Breast epithelium (tissue), 4 donors: ENCODE results near the gene GNPTG. TPM values are rescaled to one million over a fixed set of nuclear protein-coding genes. Genes with fewer than 3 reads are reported as not detected.

ENCODE experiments used
- DNase-seq, 2 donors: peaks; one replicate each; pipeline ENCODE4 v3.0.0-alpha.2; 2019; ENCODE audit warnings: low spot score in 2 of 2
- H3K27ac ChIP-seq, 2 donors: fragments of 200-600 bp; sonication (generic) in 1 of 2; one replicate each; pipeline ENCODE4 v1.5.1; 2016 to 2019; ENCODE audit warnings: mild to moderate bottlenecking in 1 of 2
- H3K27me3 ChIP-seq, 2 donors: fragments of 200-600 bp; sonication (generic) in 1 of 2; one replicate each; pipeline versions ENCODE4 v1.5.1 to v1.6.0; 2017 to 2019; ENCODE audit warnings: control low read depth in 1 of 2, mild to moderate bottlenecking in 1 of 2
- H3K36me3 ChIP-seq: fragments of 200-600 bp; one replicate; pipeline ENCODE4 v1.5.1; 2019
- H3K4me1 ChIP-seq, 2 donors: fragments of 200-600 bp; sonication (generic); one replicate each; pipeline ENCODE4 v1.5.1; 2016 to 2019; ENCODE audit warnings: control low read depth in 1 of 2
- H3K4me3 ChIP-seq, 3 donors: fragments of 200-600 bp; sonication (generic); 1 replicate in 2 of 3; 2 replicates in 1 of 3; pipeline ENCODE4 v1.5.1; 2016 to 2019; ENCODE audit warnings: mild to moderate bottlenecking in 3 of 3, moderate library complexity in 2 of 3
- H3K9me3 ChIP-seq, 2 donors: fragments of 200-600 bp; sonication (generic) in 1 of 2; one replicate each; pipeline ENCODE4 v1.5.1; 2016 to 2019; ENCODE audit warnings: control low read depth in 1 of 2
- CTCF ChIP-seq, 3 donors: fragments of 450-650 bp; IDR thresholded peaks; one replicate each; pipeline ENCODE4 v1.5.1; 2016 to 2017; ENCODE audit warnings: antibody characterized with exemption in 3 of 3, mild to moderate bottlenecking in 3 of 3, moderate library complexity in 3 of 3
- POLR2A ChIP-seq: fragments of 450-650 bp; IDR thresholded peaks from one replicate; pipeline ENCODE4 v1.6.1; 2016; ENCODE audit warnings: antibody characterized with exemption, mild to moderate bottlenecking, moderate library complexity
- POLR2AphosphoS5 ChIP-seq, 3 donors: sonication (generic); formaldehyde crosslinking; IDR thresholded peaks; one replicate each; pipeline ENCODE4 v1.6.1; 2017; ENCODE audit warnings: antibody characterized with exemption in 3 of 3
- intact Hi-C: fragments of 100-400 bp; cut with DNase I; formaldehyde crosslinking; loops from one replicate; pipeline ENCODE4 v1.15.1; 2023; ENCODE audit warnings: low total_unique reads
- total RNA-seq, 3 donors: library from RNA; depleted of rRNA; stranded (reverse); fragments of >200 nt; gene quantifications; one replicate each; pipeline ENCODE4 v1.1.0, GENCODE V29; 2016

GNPTG gene
- total RNA-seq, 3 donors from 2014 or later = 50.5 to 89.3 (median 58.4) TPM

GRCh38 chr16:1375298-1375640, 23.5 kb downstream of the GNPTG start:
- H3K27ac ChIP-seq = no peak overlapping the region
- H3K9me3 ChIP-seq = no peaks in the 10 kb centered on the region
- intact Hi-C loops = no loop called here
- H3K4me3 ChIP-seq = no peak overlapping the region
- peaks cover 0 to 6% of the 10 kb centered on the region in 2 donors for H3K4me1 ChIP-seq
- DNase-seq = no peak
- TF ChIP-seq POLR2AphosphoS5 (IDR thresholded peaks at IDR 0.05) = no peak
- H3K27me3 ChIP-seq = no peaks in the 10 kb centered on the region
- H3K36me3 ChIP-seq = no peaks in the 10 kb centered on the region

GRCh38 chr16:1375741-1376410, 24.1 kb downstream of the GNPTG start:
- intact Hi-C loops = no loop called here

GRCh38 chr16:1377406-1378010, 25.8 kb downstream of the GNPTG start:
- Histone ChIP-seq H3K27ac (no peak overlapping the region), H3K9me3 (no peaks in the 10 kb centered on the region), H3K4me1 (peaks cover 0 to 6% of the 10 kb centered on the region in 2 donors), H3K36me3 (peaks cover 7% of the 10 kb centered on the region), H3K27me3 (no peaks in the 10 kb centered on the region), H3K4me3 (no peak overlapping the region)
- TF ChIP-seq CTCF (IDR thresholded peaks at IDR 0.05) (no peak), POLR2AphosphoS5 (IDR thresholded peaks at IDR 0.05) (no peak), POLR2A (no peak)
- no peak for DNase-seq
- intact Hi-C loops = no loop called here

More at GRCh38 chr16:1375741-1376410, 24.1 kb downstream of the GNPTG start:
- no peak for TF ChIP-seq POLR2A
- no peak for TF ChIP-seq CTCF (IDR thresholded peaks at IDR 0.05)
- no peak for TF ChIP-seq POLR2AphosphoS5 (IDR thresholded peaks at IDR 0.05)
- no peak for DNase-seq
- no peak overlapping the region for H3K27ac ChIP-seq
- peaks cover 0 to 6% of the 10 kb centered on the region in 2 donors for H3K4me1 ChIP-seq
- H3K9me3 ChIP-seq = no peaks in the 10 kb centered on the region
- H3K36me3 ChIP-seq = no peaks in the 10 kb centered on the region
- no peak overlapping the region for H3K4me3 ChIP-seq
- H3K27me3 ChIP-seq = no peaks in the 10 kb centered on the region

GRCh38 chr16:1378087-1378803, 26.5 kb downstream of the GNPTG start:
- Histone ChIP-seq H3K27me3 (no peaks in the 10 kb centered on the region), H3K4me3 (peak overlapping the region in 1 of 3 donors; percentile 75), H3K36me3 (peaks cover 7% of the 10 kb centered on the region), H3K9me3 (no peaks in the 10 kb centered on the region), H3K4me1 (peaks cover 0 to 6% of the 10 kb centered on the region in 2 donors), H3K27ac (peak overlapping the region in 1 of 2 donors; percentile 77)
- TF ChIP-seq POLR2AphosphoS5 (IDR thresholded peaks at IDR 0.05) = no peak
- TF ChIP-seq CTCF (IDR thresholded peaks at IDR 0.05) = no peak
- TF ChIP-seq POLR2A = no peak
- no peak for DNase-seq
- intact Hi-C loops = no loop called here

- TF ChIP-seq POLR2A (no peak), POLR2AphosphoS5 (IDR thresholded peaks at IDR 0.05) (peak in 2 of 3 donors; percentile 49 to 51), CTCF (IDR thresholded peaks at IDR 0.05) (no peak)
- DNase-seq = peak; percentile 55 to 86
- H3K27me3 ChIP-seq = no peaks in the 10 kb centered on the region
- peak overlapping the region; percentile 48 to 75 (median 49) for H3K4me3 ChIP-seq
- no peaks in the 10 kb centered on the region for H3K9me3 ChIP-seq
- H3K4me1 ChIP-seq = peaks cover 0 to 6% of the 10 kb centered on the region in 2 donors
- intact Hi-C loops = no loop called here
- H3K36me3 ChIP-seq = peaks cover 7% of the 10 kb centered on the region
- H3K27ac ChIP-seq = peak overlapping the region; percentile 54 to 77
Observed at GRCh38 chr16:1378804-1379303, 27.1 kb downstream of the GNPTG start.
